Stimulated activated CD4-positive, alpha-beta T cell treated with anti-CD3 and anti-CD28 coated beads, TNF-alpha, amount 100 ng/mL, for 4 hours (primary cell): ENCODE results near the gene SORCS2.

ENCODE experiments used
- DNase-seq, 3 experiments: peaks; one replicate each; pipeline ENCODE4 v3.0.0-alpha.2; 2020; ENCODE audit warnings: low read depth in 3 of 3

The SORCS2 gene

GRCh38 chr4:7302781-7303404 lies 110.6 kb downstream of the SORCS2 start:
- no peak for DNase-seq

GRCh38 chr4:7303561-7303960 lies 111.2 kb downstream of the SORCS2 start:
- DNase-seq: no peak

DNA sequence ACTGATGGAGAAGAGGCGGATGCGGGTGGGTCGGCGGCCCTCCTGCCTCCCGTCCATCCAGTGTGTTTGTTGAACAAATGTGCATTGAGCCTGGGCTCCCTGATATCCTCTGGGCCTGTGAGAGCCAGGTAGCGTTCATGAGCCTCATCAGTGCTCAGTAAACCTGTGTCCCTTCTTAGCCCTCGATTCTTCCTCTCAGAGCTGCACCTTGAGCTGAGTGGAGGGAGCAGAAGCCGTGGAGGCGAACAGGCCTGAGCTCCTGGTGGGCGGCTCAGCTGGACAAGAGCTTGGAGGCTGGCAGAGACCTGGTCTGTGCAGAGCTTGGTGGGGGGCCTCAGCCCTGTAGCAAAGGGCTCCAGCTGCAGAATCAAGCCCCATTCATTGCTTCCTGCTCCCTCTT lies 112.1 kb downstream of the SORCS2 start:
- DNase-seq: no peak

- no peak for DNase-seq
Measured at GRCh38 chr4:7306021-7306965, 114.0 kb downstream of the SORCS2 start.

- no peak for DNase-seq
Measured at GRCh38 chr4:7306986-7307385, 114.6 kb downstream of the SORCS2 start.

DNA sequence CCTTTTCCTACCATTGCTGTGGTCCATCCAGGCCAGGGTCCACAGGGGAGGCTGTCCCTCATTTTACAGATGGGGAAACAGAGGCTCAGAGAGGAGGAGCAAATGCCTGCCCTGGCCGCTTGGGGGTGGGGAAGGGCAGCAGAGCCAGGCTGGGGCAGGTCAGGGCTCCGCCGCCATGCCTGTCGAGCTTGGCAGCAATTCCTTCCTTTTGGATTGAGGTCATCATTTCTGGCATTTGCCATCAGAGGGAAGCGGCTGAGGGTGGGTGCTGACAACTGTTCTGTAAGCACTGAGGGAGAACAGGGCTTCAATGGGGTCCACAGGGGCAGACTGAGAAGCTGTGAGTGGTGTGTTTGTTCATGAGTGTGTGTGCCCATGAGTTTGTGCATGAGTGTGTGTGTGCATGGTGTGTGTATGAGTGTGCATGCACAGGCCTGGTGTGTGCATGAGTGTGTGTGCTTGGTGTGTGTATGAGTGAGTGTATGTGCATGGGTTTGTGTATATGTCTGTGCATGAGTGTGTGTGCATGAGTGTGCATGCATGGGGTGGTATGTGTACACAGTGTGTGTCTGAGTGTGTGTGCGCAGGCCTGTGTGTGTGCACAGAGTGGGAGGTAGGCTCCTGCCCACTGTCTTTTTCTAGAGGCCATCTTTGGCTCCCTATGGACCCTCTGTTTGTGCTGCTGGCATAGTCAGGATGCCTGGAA lies 115.2 kb downstream of the SORCS2 start:
- no peak for DNase-seq

- no peak for DNase-seq
Measured at GRCh38 chr4:7309181-7309580, 116.8 kb downstream of the SORCS2 start.

- DNase-seq: no peak
Measured at GRCh38 chr4:7309636-7310390, 117.5 kb downstream of the SORCS2 start.

GRCh38 chr4:7310451-7310850 lies 118.1 kb downstream of the SORCS2 start:
- no peak for DNase-seq

GRCh38 chr4:7311205-7311604 lies 118.9 kb downstream of the SORCS2 start:
- no peak for DNase-seq

DNA sequence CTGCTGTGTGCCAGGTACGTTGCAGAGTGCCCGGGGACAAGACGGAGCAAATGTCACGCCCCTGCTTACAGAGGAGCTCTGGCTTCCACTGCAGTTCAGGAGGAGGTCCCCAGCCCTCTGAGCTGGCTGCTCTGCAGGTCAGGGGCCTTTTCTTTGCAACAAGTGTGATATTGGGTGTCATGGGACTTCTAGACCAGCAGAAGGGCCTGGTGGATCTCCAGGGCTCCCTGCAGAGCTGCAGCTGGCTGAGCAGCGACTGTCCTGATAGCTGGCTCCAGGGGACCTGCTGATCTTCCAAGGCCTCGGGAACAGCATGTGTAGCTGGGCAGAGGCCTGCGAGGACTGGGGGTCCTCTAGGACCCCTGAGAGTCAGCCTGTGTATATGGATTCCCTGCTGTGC lies 120.4 kb downstream of the SORCS2 start:
- DNase-seq: no peak

DNA sequence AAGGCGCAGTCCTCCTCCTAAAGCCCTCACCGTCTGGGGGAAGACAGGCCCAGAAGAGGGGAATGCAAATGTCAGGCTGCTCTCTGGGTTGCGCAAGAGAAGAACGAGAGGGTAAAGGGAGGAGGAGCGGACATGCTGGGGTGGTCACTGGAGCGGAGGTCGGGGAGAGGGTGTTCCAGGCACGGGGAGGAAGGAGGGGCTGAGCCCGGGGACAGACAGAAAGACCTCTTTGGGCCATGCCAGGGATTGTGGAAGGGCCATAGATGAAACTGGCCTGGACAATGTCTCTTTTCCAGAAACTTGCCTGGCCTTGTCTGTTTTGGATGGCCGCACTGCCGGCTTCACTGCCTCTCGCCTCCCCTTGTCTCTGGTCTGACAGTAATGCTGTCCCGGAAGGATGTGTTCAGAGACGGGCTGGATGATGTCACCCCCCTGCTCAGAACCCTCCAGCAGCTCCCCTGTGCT lies 121.0 kb downstream of the SORCS2 start:
- DNase-seq: no peak

DNA sequence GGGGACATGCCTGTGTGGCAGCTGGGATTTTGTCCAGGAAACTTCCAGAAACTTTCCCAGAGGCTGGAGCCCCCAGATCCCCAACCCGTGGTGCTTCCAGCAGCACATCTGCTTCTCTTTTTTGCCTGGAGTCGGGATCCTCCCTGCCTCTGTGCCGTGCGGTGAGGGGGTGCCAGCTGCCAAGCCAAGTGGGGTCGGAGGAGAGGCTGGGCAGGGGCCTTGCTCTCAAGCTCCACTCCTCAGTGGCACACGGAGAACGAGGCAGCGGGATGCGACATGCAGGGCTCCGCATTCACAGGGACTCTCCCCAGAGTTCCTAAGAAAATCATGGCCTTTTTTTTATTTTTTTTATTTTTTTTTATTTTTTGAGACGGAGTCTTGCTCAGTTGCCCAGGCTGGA lies 121.7 kb downstream of the SORCS2 start:
- DNase-seq: no peak

DNA sequence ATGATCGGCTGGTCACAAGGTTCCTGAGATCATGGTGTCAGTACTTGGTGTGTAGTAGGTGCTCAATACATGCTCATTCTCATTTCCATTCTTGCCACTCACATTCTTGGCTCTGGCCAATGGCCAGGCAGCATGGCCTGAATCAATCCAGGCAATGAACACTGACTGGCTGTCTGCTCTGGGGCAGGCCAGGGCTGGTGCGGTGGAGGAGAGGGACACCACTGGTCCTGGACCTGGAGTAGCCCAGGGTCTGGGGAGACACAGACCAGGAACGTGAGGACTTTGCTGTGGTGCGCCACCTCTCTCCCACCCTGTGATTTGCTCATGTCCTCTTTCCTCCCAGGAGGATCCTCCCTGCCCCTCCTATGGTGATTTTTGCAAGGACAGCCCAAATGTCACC lies 122.9 kb downstream of the SORCS2 start:
- no peak for DNase-seq

- DNase-seq: no peak
Measured at GRCh38 chr4:7315935-7316334, 123.6 kb downstream of the SORCS2 start.

GRCh38 chr4:7319024-7319423 lies 126.7 kb downstream of the SORCS2 start:
- no peak for DNase-seq

GRCh38 chr4:7320206-7320797 lies 128.0 kb downstream of the SORCS2 start:
- no peak for DNase-seq

- DNase-seq: no peak
Measured at GRCh38 chr4:7322166-7322991, 130.0 kb downstream of the SORCS2 start.

- DNase-seq: no peak
Measured at GRCh38 chr4:7323461-7323871, 131.1 kb downstream of the SORCS2 start.

GRCh38 chr4:7323872-7324650 lies 131.7 kb downstream of the SORCS2 start:
- DNase-seq: no peak
